Activated CD8-positive, alpha-beta memory T cell treated with anti-CD3 and anti-CD28 coated beads for 1 hour (primary cell): ENCODE measurements around the gene KHDC1L.
"Not testable (repeated sequence)": the region's sequence is repeated elsewhere in the genome, so short reads cannot be mapped to it uniquely, and the experiment has no call there.

ENCODE experiments used
- DNase-seq, 2 donors: peaks; one replicate each; pipeline ENCODE4 v3.0.0-alpha.2; 2020; ENCODE audit warnings: low read depth in 1 of 2; ENCODE audit errors: extremely low read depth in 1 of 2

Gene KHDC1L, protein sequence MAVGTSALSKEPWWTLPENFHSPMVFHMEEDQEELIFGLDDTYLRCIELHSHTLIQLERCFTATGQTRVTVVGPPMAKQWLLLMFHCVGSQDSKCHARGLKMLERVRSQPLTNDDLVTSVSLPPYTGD

DNA sequence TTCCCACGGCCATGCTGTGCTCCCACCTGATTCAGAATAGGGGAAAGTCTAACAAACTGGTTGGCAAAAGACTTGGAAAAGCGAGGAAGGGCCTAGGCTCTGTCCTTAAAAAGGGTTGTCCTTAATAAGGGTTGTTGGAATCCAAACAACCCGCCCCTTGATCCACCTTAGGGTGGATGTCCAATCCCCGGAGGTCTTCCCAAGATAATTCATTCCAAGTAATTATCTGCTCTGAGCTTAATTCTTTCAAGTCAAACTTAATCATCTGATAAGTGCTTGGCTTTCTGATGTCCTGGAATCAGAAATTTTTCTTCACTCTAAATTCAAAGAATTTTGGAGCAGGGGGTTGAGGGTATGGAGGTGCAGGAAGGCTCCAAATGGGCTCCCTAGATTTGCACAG, at the start of gene KHDC1L:
KHDC1L (minus strand) TSS at position 101 of the 400 bp plus-strand sequence; CDS start at position 13, 88 bp downstream.
- DNase-seq, result no peak

DNA sequence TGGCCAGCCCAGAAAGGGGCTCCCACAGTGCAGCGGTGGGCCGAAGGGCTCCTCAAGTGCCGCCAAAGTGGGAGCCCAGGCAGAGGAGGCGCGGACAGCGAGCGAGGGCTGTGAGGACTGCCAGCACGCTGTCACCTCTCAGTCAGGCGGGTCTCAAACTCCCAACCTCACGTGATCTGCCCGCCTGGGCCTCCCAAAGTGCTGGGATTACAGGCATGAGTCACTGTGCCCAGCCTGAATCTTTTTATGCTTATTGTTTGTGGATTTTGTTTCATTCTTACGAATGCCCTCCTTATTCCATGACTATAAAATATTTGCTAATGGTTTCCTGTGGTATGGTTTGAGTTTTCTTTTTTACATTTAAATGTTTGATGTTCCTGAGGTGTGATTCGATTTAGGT, 44.0 kb upstream of the KHDC1L start:
- DNase-seq, result not testable (repeated sequence)

DNA sequence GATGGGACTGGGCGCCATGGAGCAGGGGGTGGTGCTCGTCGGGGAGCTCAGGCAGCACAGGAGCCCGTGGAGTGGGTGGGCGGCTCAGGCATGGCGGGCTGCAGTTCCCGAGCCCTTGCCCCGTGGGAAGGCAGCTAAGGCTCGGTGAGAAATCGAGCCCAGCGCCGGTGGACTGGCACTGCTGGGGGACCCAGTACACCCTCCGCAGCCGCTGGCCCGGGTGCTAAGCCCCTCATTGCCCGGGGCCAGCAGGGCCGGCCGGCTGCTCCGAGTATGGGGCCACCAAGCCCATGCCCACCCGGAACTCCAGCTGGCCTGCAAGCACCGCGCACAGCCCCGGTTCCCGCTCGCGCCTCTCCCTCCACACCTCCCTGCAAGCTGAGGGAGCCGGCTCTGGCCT, 43.6 kb upstream of the KHDC1L start:
- not testable (repeated sequence) for DNase-seq

DNA sequence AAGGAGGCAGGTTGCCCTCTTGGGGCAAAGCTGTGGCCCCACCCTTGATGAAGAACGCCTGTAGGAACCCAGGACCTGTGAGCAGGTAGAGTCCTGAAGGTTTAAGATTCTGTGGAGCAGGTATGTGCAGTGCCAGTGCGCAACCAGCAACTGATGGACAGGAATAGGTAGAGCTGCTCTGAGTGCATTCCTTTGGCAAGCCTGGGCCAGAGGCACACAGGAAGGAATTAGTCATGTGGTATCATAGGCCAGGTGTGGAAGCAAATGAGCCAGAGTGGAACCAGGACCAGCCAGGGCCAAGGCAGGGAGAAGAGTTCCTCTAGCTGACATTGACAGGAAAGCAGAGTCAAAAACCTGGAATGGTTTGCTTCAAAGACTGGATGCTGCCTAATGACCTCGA, 39.1 kb upstream of the KHDC1L start:
- DNase-seq, result no peak

DNA sequence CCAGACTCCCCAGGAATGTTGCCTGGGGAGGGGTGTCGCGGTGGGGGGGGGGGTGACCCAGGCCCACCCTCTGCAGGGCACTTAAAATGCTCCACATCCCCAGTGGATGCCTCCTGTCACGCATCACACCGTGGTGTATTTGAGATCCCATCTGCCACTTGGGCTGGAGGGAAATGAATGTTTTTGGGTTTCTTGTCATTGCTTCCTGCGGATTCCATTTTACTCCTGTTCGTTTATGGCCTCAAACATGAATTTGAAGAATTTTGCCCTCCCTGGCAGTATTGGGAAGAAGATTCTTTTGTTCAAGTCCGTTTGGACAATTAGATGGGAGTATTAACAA, 38.2 kb upstream of the KHDC1L start:
- no peak for DNase-seq

DNA sequence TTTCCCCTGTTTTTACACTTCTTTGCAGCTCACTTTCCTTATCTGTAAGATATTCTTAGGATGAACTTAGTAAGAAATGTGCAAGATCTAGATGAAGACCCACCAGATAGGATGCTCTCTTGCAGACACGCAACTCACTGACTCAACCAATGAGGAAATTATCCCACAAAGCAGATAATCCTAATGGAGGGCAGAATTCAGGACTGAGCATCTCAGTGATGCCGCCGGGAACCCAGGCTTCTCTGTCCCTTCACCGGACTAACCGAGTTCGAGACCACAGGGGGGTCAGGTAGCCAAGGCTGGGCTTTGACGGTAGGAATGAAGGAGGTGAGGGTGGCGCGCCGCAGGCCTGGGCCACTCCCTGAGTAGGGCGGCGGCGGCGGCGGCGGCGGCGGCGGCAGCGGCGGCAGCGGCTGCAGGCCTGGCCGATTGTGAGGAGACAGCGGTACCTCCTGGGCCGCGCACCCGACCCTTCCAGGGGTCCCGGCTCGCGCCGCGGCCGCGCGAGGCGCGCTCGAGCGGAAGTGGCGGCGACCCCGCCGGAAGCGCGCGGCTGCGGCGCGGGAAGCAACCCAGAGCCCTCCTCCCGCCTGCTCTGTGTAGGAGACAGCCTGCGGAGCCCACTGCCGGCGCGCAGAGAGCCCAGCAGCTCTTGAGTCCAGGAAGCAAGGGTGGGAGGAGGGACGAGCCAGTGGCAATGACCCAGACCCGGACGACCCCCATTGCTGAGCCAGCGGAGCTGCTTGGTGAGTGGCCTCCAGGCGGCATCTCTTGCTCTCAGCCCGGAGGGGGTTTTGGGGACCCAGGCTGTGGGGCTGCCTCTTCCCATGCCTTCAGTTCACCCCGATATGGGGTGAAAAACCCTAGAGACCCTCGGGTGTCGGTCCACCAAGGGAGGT, 37.6 kb upstream of the KHDC1L start, which contains the start of gene KHDC1:
KHDC1 (minus strand) TSS at position 526 of the 899 bp plus-strand sequence. CDS start 20,679 bp downstream, outside the sequence.
- DNase-seq, result peak; percentile 5 to 36

DNA sequence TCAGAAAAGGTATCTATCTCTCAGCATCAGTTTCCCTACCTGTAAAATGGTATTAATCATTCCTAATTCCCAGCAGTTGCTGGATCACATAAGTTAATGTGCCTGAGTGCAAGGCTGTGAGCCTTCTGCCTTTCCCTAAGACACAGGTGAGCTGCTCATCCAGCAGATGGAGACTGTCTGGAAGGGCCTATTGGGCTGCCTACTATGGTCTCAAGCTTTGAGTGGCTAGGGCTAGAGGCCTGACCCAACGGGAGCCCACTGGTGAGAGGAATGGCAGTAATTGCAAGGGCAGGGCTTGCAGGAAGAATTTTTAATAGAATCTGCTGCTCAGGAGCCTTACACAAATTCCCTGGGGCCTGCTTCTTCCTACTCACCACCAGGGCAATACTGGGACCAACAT, 33.4 kb upstream of the KHDC1L start:
- no peak for DNase-seq

DNA sequence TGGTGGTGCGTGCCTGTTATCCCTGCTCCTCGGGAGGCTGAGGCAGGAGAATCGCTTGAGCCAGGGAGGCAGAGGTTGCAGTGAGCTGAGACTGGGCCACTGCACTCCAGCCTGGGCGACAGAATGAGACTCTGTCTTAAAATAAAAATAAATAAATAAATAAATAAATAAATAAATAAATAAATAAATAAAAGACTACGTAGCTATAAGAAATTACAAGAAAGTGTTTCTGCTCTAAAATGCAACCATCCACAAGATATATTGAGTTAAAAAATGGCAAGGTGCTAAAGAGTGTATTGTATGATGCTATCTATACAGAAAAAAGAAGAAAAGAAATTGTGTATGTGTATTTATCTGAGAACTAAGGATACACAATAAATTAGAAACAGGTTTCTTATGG, 29.0 kb upstream of the KHDC1L start:
- DNase-seq, result not testable (repeated sequence)

DNA sequence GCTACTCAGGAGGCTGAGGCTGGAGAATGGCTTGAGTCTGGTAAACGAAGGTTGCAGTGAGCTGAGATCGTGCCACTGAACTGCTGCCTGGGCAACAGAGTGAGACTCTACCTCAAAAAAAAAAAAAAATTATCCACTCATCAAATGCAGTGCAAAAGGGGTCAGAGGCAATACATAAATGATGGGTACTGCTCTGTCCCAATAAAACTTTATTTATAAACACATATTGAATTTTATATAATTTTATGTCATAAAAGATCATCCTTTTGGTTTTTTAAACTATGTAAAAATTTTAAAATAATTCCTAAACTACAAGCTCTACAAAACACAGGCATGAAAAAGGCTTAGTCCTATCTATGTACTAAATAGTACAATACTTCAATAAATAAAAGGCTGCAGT, 27.4 kb upstream of the KHDC1L start:
- no peak for DNase-seq

DNA sequence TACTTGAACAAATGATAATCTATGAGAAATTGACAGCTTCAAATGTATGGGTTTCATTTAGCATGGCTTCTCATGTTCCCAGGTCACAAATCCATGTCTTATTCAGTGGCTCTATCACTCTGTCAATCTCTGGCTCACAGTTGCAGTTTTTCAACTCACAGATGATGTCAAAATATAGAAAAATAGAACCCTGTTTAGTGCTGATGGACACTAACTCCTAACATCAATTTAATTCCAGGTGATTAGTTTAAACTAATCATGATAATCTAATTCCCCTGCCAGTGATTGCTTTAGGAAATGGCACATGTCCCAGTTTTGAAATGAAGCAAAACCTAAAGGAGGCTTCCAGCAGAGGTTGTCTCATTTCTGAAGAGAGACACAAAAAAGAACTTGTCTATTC, 24.7 kb upstream of the KHDC1L start:
- no peak for DNase-seq

DNA sequence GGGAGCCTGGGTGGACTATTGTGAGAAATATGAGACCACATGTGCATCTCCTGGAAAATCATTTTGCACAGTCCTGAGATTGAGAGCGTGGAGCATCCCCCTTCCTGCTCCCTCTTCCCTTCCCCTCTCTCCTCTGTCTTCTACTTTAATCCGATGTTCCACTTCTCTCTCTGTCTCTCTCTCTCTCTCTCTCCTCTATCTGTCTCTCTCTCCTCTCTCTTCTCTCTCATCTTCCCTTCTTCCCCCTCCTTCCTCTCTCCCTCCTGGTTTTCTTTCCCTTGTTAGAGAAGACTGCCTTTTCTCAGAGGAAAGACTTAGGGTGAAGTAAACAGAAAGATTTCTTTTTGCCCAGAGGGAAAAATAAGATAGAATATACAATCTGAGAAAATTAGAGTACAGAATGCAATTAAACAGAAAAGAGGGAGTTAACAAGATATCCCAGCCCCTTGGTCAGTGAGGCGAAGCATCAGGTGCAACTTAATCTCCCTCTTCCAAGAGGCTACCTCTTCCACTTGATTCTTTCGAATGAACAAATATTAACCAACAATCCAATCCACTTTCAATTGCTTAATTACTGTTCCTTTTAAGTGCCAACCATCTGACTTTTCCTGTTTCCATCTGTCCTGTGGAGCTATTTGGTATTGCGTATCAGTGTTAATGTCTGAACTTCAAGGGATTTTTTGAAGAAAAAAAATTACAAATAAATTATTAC, 23.1 kb upstream of the KHDC1L start:
- DNase-seq, result no peak

DNA sequence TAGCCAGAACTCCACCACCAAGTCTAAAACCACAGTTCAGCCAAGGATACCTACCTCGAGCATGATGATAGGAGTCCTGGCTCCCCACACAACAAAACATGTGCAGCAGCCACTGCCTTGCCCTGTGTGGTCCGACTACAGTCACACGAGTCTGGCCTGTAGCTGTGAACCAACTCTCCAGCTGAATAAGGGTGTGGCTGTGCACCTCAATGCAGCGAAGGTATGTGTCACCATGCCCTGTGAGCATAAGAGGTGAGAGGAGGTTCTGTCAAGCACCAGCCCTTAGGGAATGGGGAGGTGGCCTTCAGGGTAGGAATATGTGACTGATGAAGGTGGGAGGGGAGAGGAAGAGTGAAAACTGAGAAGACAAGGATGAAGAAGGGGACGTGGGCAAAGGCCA, 16.7 kb upstream of the KHDC1L start:
- DNase-seq, result no peak

DNA sequence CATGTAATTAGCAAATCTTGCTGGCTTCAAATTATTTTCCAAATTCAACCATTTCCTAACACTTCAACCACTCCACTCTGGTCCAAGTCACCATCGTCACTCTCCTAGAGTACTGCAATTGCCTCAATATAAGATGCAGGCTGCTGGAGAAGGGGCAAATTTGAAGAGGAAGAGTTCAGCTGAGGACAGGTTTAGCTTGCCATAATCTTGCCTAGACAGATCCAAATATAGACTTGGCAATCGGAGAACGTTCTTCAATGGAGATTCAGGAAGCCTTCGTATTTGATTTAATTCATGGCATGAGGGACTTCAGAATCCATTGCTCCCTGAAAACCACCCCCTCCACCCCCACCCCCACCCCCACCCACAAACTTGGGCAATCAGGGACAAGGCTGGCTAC, 15.4 kb upstream of the KHDC1L start:
- no peak for DNase-seq

DNA sequence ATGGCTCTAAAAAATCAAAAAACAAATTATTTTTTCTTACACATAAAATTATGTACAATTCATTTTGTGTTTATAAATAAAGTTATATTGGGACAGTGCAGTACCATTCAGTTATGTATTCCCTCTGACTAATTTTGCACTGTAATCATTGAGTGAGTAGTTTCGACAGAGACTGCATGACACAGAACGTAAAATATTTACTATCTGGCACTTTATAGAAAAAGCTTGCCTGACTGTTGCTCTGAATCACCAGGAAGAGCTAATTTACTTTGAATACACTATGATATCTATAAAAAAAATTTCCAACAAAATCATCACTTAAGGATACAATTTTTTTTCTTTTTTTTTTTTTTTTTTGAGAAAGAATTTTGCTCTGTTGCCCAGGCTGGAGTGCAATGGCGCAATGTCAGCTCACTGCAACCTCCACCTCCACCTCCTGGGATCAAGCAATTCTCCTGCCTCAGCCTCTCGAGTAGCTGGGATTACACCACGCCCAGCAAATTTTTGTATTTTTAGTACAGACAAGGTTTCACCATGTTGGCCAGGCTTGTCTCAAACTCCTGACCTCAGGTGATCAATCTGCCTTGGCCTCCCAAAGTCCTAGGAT, 11.0 kb upstream of the KHDC1L start:
- DNase-seq, result no peak

DNA sequence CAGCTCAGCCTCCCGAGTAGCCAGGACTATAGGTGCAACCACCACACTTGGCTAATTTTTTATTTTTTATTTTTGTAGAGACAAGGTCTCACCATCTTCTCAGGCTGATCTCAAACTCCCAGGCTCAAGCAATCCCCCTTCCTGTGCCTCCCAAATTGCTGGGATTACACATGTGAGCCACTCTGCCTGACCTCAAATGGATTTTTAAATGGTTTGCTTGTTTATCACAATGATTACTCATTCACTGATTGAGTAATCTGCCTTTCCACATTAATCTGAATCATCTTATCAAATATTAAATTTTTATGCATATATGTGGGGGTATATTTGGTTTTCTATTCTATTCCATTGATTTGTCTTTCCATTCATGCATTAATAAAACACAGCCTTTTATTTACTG, 9.4 kb upstream of the KHDC1L start:
- no peak for DNase-seq

DNA sequence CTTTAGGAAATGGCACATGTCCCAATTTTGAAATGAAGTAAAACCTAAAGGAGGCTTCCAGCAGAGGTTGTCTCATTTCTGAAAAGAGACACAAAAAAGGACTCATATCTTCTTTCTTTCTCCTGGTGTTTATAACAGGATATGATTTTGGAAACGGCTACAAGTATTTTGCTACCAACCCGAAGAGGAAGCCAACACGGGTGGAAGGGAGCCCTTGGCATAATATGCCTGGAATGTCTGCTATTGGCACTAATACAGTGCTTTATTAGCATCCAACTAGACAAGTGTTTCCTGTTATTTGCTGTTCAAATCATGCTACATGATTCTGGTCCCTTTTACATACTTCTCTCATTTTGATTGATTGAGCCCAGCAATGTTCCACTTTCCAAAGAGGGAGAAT, 8.7 kb upstream of the KHDC1L start:
- DNase-seq, result not testable (repeated sequence)

DNA sequence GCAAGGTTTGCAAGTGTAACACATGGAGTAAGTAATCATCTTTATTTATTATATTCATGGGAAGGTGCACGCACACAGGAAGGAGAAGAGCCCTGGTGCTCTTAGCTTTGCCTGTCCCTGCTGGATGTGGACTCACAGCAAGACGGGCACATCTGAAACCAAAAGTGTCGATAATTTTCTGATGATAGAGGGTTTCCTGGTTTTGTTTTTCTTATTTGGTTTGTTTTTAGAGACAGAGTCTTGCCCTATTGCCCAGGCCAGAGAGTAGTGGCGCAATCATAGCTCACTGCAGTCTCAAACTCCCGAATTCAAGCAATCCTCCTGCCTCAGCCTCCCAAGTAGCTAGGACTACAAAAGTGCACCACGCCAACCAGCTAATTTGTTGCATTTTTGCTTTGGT, 7.8 kb upstream of the KHDC1L start:
- DNase-seq, result no peak

DNA sequence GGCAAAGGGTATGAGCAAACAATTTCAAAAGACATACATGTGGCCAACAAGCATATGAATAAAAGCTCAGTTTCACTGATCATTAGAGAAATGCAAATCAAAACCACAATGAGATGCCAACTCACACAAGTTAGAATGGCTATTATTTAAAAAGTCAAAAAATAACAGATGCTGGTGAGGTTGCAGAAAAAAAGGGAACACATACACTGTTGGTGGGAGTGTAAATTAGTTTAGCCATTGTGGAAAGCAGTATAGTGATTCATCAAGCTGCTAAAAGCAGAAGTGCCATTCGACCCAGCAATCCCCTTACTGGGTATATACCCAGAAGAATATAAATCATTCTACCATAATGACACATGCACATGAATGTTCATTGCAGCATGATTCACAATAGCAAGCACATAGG, 6.7 kb upstream of the KHDC1L start:
- DNase-seq, result no peak

DNA sequence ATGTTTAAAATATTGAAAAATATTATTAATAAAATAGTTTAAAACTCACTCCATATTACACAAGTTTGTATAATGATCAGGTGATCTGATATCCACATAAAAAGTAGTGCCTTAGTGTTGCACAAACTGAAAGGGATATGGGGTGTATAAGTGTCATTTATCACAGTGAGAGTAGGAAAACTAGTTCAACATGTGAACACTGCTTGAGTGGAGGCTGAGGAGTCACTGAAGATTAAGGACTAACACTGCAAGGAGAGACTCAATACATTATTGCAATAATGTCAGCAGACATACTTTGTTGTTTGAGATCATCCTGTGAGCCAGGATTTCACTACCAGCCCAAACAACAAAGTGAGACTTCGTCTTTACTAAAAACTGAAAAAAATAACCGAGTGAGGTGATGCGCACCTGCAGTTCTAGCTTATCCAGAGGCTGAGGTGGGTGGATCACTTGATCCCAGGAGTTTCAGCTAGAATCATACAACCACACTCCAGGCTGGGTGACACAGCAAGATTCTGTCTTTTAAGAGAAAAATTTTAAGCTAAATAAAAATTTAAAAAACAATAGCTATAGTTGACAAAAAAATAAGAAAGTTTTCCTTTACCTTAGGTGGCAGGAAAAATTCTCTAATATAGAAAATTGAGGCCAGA, 2.4 kb upstream of the KHDC1L start:
- no peak for DNase-seq

DNA sequence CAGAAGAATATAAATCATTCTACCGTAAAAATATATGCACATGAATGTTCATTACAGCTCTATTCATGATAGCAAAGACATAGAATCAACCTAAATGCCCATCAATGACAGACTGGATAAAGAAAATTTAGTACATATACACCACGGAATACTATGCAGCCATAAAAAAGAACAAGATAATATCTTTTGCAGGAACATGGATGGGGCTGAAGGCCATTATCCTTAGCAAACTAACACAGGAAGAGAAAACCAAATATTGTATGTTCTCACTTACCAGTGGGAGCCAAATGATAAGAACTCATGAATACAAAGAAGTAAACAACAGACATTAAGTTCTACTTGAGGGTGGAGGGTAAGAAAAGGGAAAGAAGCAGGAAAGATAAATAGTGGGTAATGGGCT, 8.4 kb downstream of the KHDC1L start:
- DNase-seq, result no peak

DNA sequence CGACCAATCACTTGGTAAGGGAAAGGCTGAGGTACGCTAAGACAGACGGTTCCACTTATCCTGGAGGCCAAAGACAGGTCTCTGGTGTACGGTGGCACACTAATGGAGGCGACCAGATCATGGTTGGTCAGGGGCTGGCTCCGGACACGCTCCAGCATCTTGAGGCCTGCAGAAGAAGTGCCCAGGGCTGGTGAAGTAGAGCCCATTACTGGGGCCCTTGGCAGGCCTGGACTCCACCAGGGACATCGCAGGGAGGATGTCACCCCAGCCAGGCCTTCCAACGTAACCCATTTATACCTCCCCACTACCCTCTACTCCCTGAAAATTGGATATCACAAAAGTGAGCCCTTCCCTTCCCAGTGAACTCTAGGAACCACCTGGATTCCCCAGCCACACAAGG, 16.2 kb downstream of the KHDC1L start:
- DNase-seq, result no peak
